Activated gamma-delta T cell (primary cell): ENCODE results near the gene EIF4G2.
"Not testable (repeated sequence)": the region's sequence is repeated elsewhere in the genome, so short reads cannot be mapped to it uniquely, and the experiment has no call there.

Experiments used
- DNase-seq: peaks from one replicate; lab custom pipeline; 2025; lab: John Stamatoyannopoulos, UW
- total RNA-seq, 2 donors: gene quantifications; one replicate each; lab custom pipeline; 2026; lab: John Stamatoyannopoulos, UW

Gene EIF4G2
- total RNA-seq = 778 to 791 reads per million in 2 donors

DNA sequence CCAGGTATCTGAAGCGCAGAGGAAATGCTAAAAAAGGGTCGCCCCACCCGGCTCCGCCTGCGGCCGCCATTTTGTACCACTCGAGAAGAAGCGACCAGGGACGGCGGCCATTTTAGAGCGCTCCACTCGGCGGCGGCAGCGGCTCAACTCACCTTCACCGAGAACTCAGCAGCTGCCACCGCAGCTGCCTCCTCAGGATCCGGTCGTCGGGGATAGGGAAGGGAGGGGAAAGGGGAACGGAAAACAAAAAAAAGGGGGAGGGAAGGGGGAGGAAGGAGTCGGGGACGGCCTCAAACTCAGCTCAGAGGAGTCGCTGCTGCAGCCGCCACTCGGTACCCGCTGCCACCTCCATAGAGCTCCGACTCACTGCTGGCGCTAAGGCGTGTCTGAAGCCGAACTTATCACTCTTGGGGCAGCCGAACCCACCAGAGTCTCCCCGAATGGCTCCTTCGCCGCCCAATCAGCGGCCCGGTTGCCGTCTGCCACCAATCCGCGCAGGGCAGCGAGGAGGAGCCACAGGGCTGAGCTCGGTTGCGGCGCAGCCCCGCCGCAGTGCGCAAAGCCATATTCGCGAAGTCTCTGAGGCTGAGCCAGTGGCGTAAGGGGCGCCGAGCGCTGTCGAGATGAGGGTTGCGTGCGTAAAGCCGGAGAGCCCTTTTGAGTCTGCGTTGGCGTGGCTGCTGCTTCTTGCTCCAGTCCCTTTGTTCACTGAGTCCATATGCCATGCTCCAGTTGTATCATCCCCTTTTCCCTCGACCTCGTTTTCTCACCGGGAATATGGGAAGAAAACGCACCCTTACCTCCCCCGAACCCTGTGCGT lies at the start of gene EIF4G2:
EIF4G2 (minus strand) TSS at position 374 of the 820 bp plus-strand sequence.
- DNase-seq = peak; percentile 98

DNA sequence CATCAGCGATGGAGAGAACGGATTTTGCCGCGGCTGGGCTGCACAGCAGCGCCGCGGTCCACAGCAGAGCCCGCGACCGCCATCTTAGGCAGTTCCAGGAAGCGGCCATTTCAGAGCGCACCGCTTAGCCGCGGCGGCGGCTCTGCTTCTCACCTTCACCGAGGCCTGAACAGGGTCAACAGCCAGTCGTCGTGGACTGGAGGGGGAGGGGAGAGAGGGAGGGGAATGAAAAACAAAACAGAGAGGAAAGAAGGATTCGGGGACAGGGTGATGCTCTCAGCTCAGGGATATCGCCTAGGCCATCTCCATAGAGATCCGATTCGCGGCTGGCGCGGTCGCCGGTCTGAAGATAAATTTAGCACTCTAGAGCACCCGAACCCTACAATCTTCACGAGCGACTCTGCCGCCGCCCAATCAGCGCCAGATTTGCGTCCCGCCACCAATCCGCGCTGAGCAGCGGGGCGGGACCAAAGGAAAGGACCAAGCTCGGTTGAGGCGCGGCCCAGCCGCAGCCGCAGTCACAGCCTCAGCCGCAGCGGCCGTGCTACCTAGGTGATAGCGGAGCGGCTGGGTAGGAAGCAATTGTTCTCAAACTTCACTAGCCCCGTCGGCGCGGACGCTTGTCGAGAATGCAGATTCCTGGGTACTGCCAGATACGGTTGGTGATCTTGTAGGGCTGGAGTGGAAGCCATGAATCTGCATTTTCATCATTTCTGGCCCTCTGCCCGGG lies 49.1 kb upstream of the EIF4G2 start, which contains the start of gene ZBED5:
ZBED5 (minus strand) TSS at position 345 of the 730 bp plus-strand sequence. CDS start 3,108 bp downstream, outside the sequence.
- peak; percentile 94 for DNase-seq

DNA sequence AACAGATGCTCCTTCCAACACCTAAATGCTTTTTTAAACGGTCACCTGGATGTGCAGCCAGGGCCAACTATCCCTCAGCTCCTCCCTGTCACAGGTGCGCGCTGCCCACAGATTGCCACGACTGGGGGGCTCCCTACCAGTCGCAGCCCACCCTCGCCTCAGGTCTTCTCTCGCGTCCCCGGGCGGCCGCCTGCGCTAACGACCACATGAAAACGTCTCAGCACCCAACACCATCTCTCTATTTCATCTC lies 48.7 kb upstream of the EIF4G2 start:
- DNase-seq = no peak

DNA sequence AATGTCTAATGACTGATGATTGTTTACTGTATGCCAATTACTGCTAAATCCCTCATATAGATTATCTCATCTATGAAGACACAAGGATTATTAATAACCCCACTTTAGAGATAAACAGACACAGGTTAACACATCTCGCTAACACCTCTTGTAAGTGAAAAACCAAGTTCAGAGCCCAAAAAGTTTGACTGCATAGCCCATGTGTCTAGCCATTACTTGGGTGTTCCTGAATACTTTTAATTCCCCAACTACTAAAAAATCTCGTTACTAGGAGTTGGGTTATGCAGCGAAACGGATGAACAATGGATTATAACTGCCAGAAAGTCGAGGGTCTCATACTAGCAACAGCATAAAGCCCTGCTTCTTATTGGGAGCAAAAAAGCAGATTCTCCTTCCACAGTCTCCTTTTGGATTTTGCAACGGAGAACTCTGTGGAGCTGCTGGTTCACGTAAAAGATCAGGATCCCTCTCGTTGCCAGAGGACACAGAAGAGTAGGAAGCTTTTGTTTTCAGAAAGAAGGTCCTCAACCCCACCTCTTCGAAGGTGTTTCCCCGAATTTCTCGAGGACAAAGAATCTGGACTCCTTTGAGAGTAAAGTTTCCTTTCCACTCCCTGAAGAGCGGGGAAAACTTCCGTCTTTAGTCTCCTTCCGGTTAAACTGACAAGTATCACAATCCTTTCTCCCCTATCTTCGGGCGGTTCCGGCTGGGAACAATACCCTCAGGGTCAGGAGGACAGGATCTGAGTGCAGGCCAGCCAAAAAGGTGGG lies 48.1 kb upstream of the EIF4G2 start:
- no peak for DNase-seq

DNA sequence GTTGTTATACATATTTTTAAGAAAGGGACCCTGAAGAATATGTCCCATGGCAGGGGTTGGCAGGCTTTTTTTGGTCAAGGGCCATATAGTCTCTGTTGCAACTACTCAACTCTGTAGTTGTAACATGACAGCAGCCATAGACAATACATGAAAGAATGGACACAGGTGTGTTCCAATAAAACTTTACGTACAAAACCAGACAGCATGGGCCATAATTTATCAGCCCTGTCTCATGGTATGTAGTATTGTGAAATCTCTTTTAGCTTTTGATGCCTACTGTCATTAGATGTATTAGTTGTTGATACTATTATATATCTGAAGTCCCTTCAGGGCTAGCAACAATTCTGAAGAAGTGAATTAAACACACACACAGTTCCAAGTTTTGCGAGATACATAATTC lies 46.6 kb upstream of the EIF4G2 start:
- no peak for DNase-seq

DNA sequence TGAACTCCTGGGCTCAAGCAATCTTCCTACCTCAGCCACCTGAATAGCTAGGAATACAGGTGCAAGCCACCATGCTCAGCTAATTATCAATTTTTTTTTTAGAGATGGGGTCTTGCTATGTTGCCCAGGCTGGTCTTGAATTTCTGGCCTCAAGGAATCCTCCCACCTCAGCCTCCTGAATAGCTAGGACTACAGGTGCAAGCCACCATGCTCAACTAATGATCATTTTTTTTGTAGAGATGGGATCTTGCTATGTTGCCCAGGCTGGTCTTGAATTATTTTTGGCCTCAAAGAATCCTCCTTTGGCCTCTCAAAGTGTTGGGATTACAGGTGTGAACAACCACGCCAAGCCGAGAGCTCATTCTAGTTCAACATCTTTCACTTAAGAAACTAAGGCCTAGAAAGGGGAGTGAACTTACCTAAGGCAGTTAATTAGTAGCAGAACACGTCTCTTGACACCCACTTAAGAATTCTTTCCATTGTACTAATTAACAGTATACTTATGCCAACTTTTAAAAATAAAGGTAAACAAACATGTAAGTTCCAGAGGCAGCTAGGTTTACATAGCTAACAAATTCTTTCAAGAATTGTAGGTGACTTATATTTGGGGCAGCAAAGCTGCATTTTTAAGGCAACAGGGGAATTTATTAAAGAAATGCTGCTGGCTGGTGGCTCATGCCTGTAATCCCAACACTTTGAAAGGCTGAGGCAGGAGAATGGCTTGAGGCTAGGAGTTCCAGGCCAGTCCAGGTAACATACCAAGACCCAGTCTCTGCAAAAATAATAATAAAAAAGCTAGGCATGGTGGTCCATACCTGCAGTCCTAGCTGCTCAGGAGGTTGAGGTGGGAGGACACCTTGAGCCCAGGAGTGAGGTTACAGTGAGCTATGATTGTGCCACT lies 39.5 kb upstream of the EIF4G2 start:
- no peak for DNase-seq

DNA sequence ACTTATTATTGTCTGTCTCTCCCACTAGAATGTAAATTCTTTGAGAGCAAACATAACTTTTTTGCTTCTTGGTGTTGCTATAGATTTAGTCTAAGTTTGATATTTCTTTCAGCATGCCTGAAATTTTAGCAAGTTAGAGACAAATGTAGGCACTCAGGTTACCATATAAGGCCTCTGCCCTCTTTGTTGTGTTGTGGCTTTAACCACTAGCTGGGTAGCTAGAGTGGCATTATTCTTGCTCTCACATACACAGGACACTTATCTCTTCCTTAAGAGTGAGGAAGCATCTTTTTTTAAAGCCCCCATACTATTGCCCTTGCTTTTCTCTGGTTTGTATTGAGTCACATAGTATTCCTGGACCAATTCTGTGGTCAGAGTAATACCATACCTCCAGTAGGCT lies 37.9 kb upstream of the EIF4G2 start:
- DNase-seq = no peak

DNA sequence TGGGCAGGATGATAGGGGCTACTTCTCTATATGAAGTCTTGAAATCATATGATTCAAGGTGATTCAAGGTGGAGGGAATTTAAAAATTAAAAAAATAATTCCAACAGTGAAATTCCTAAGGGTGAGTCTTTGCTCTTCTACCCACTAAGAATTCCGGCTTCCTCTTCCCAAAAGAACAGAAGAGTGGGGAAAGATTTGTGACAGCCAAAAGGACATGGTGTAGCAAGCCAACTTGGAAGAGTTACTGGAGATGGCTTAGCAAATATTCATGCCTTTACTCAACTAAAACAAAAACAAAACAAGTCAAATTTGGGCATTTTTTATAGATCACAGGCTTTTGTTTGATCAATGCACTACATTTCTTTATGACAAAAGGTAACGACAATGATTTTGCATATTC lies 36.9 kb upstream of the EIF4G2 start:
- DNase-seq = no peak

DNA sequence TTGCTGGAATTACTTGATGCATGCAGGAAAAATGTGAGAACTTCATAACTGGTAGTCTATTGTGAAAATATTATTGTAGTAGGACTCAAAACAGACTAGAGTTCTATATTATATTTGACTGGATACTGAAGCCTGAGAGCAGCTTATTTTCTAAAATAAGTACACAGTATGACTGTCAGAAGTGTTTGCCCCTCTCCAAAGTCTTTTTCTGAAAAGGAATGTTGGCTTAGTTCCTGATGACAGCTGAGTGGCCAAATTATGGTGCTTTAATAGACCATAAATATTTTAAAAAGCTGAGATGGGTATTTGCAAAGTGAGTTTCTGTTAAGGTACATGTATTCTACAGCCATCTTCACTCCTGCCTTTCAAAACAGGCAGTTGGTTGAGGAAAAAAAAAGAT lies 36.1 kb upstream of the EIF4G2 start:
- DNase-seq = no peak

DNA sequence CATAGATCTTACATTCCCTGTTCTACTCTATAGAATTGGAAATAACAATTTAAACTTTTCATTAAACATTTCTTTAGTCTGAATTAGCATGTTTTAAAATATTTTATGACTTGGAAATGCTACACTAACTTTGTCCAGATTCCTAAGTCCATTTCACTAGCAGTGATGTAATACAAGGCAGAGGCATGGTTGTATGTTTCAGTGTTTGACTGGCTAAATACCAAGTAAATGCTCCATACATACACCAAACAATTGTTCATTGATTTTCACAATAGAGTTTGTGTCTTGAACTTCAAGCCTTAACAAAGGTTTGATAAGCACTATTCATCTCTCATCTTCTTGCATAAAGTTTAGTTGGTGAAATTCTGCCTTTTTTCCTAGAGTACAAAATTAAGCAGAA lies 35.6 kb upstream of the EIF4G2 start:
- DNase-seq = no peak

DNA sequence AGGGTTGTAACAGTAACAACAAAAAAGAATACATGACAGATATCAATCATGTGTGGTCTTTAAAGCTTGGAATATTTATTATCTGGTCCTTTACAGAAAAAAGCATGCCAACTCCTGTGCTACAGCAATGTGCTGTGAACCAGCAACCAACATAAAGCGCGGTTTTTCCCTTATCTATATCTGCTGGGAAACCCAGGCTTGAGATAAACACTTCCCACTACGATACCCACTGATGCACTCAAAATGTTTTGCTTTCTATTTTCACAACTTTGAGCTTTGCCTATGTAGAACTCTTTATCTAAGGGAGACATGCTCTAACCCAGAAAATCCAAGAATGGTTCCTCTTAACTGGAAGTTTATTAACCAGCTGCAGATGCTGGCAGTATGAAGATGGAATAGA lies 30.2 kb upstream of the EIF4G2 start:
- DNase-seq = no peak

DNA sequence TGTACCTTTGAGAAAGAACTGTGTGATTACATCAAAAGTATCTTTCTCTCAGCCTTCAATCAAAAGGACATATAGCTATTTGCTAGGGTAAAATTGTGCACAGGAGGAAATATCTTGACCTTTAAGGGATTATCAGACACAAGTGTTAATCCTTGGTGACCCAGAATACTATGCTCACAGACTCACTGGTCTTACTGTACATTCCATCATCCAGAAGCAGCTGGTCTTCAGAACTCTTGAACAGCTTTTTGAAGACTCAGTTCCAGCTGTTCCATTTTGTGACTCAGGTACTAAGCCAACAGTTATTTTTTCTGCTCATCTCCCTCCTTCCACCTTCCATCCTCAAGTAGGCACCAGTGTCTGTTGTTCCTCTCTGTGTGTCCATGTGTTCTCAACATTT lies 29.4 kb upstream of the EIF4G2 start:
- DNase-seq = no peak

DNA sequence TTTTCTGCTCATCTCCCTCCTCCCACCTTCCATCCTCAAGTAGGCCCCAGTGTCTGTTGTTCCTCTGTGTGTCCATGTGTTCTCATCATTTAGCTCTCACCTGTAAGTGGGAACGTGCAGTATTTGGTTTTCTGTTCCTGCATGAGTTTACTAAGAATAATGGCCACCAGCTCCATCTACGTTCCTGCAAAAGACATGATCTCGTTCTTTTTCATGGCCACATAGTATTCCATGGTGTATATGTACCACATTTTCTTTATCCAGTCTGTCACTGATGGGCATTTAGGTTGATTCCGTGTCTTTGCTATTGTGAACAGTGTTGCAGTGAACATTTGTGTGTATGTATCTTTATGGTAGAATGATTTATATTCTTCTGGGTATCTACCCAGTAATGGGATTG lies 28.2 kb upstream of the EIF4G2 start:
- not testable (repeated sequence) for DNase-seq

DNA sequence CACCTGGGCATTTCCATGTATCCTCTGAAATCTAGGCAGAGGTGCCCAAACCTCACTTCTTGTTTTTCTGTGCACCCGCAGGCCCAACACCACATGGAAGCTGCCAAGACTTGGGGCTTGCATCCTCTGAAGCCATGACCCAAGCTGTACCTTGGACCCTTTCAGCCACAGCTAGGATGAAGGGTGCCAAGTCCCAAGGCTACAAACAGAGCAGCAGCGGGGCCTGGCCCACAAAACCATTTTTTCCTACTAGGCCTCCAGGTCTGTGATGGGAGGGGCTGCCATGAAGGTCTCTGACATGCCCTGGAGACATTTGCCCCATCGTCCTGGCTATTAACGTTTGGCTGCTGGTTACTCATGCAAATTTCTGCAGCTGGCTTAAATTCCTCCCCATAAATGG lies 20.4 kb upstream of the EIF4G2 start:
- no peak for DNase-seq

DNA sequence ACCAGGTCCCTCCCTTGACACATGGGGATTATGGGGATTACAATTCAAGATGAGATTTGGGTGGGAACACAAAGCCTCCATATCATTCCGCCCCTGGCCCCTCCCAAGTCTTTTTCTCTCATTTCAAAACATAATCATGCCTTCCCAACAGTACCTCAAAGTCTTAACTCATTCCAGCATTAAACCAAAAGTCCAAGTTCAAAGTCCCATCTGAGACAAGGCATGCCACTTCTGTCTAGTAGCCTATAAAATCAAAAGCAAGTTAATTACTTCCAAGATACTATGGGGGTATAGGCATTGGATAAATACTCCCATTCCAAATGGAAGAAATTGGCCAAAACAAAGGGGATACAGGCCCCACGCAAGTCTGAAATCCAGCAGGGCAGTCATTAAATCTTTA lies 19.7 kb upstream of the EIF4G2 start:
- DNase-seq = no peak

DNA sequence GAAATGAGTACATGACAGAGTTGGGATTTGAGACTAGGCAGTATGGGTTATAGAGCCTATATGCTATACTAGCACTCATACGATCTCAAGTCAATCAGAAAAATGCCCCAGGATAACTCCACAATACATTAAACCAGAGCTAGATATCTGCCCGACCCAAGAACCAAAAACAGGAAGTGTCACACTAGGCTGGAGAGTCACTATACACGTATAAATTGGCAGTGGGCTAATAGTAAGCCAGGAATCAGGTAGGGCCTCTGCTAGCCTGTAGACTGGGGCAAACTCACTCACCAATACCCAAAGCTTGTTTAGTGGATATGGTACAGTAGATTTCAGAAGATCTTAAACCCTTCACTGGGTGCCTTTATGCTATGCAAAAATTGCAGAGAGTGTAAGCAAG lies 16.2 kb upstream of the EIF4G2 start:
- no peak for DNase-seq

DNA sequence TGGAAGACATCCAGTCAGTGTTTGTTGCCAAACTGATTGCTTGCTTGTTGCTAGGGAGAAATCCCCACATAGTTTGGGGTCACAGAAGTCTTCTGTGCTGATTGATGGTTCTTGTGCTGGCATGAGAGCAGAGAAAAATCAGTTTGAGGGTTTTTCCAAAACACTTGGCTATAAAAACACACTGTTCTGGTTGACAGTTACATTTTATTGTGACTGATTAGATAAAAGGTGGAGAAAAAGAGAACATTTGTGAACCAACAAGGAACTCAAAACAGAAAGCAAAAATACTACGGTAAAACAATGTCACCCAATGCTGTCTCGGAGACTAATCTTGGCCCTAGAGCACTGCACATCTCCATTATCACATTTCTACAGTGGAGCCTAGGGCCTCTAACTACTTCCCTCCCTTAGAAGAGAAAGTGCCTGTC lies 14.4 kb upstream of the EIF4G2 start:
- DNase-seq = no peak

DNA sequence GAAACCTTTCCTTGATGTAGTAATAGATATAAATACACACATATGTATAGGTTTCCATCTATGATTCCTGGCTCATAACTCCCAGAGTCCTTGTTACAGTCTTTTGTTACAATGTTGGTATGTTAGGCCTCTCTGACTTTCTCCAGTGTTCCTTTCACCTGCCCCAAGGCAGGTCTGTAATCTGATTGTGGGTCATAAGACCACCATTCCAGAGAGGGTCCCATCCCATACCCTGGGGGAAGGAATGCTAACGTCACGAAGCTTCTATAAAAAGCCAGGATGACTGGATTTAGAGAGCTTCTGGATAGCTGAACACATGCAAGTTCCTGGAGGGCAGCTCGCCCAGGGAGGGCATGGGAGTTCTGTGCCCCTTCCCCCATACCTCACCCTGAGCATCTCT lies 13.8 kb upstream of the EIF4G2 start:
- not testable (repeated sequence) for DNase-seq

DNA sequence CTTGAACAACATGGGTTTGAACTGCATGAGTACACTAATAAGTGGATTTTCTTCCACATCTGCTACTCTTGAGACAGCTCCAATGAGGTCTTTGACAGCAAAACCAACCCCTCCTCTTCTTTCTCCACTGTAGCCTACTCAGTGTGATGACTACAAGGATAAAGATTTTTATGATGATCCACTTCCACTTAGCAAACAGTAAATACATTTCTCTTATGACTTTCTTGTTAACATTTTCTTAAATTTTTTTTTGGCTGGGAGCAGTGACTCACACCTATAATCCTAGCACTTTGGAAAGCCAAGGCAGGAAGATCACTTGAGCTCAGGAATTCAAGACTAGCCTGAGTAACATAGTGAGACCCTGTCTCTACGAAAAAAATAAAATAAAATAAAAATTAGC lies 9.9 kb upstream of the EIF4G2 start:
- DNase-seq = no peak

DNA sequence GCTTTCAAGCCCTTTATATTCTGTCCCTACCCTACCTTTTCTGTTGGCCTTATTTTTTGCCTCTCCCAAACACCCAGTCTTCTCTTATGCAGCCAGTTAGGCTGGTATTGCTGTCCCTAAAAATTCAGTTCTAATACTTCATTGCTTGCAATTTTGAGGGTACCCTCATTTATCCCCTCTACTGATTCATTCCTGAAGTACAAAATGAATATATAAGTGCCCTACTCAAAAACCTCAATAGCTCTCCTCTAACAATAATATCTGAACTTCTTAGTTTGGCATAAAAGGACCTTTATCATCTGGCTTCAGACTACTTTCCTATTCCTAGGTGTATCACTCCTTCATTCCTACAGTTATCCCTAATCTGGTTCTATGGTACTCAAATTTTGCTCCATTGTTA lies 5.2 kb upstream of the EIF4G2 start:
- DNase-seq = no peak

DNA sequence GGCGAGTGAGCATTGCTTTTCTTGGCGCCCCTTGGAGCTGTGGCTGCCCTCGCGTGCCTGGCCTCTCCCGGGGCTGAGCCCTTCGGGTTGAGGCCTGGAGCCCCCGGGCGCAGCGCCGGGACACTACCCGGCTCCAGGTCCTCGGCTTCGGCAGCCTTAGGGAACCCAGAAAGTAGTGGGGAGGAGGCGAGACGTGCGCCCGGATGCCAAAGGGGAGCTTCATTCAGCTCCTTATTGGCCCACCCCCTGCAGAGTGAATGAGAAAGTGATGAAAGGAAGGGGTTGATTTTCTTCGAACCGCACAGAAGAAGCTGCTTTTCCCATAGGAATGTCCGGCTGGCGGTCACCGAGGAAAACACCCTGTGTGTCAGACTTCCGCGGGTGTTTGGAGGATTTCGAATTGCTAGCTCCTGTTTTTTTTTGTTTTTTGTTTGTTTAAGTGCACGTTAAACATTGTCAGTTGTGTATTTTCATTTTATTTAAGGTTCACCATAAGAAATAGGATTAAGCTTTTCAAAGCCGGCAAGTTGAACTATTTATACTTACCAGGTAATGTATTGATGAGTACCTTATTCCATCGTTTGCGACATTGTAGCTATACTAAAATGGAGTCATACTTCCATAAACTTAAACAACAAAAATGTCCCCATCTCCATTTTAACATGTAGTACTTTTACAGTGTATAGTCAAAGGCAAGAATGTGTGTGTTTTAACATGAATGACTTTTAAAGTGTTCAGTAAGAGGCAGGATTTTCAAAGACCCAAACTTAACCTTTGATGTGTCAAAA lies 841 bp upstream of the EIF4G2 start:
- peak; percentile 18 for DNase-seq
